SH-SY5Y (cell line): ENCODE data around the gene CSF3.

Source experiments
- GATA2 ChIP-seq: IDR thresholded peaks from 2 replicates; pipeline ENCODE4 v1.6.1; 2011; ENCODE audit warnings: mild to moderate bottlenecking, low read depth, low read length
- GATA3 ChIP-seq: IDR thresholded peaks from 2 replicates; pipeline ENCODE4 v1.6.1; 2011; ENCODE audit warnings: low read depth, mild to moderate bottlenecking, low read length, moderate library complexity

DNA sequence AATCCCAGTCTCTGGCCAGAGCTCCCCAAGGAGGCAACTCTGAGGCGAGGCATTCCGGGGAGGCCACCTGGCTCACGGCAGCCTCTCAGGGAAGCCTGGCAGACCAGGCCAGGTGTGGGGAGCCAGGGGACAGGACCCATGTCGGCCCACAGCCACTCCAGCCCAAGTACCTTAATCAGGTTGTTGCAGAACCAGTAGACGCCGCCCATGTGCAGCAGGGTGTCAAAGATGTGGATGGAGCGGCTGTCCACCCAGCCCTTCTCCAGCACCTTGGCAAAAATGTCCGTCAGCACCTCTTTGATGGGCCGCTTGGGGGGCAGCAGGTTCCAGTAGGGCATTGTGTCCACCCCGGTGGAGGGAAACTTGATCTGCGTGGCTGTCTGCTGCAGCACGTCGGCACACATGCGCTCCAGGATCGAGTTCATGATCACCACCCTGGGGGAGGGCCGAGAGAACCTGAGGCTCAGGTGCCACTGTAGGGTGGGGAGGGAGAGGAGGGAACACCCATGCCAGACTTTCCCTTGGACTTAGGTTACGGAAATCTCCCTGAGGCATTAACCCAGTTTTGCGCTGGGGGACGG, 7.8 kb downstream of the CSF3 start:
- TF ChIP-seq GATA2: no peak
- TF ChIP-seq GATA3: no peak
